ENCODE data around the gene CALU. TPM values are rescaled to one million over a fixed set of nuclear protein-coding genes. Genes with fewer than 3 reads are reported as not detected.

The CALU gene
- polyA plus RNA-seq, 3 donors, result 13.8 to 44.0 (median 33.2) TPM

DNA sequence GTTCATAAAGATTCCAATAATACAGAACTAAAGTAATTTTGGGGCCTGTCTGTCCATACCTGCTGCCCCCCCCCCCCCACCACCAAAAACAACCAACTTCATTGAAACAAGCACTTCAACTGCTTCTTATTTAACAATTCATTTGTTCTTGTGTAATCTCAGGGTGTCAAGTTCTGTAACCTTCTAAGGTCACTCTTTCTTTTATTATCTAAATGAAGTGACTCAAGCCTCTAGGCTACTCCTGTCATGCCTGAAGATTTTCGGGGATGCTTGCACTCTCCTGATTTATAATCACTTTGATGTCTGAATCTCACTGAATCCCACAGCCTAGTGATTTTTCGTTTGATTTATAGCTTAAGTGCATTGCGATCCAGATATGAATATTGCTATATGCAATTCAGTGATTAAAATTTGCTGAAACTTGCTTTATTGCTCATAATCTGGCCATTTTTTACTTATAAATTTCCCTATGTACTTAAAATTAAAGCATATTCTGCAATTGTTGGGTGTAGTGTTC is 39.9 kb upstream of the CALU start:
- H3K9me3 Mint-ChIP-seq, result peaks cover 0 to 8% (median 5%) of the 10 kb centered on the region in 7 donors
- no peak overlapping the region for H2AFZ ChIP-seq (ENCODE audit: insufficient read depth, low read depth, low read length, poor library complexity, severe bottlenecking)
- no peak overlapping the region for H3K4me3 ChIP-seq (replicated peaks in 1 of 3; ENCODE audit: low read depth in 2 of 3, low read length in 3 of 3)
- peaks cover 15% of the 10 kb centered on the region for H3K4me1 Mint-ChIP-seq
- no peak for DNase-seq
- no peak overlapping the region for H3K4me2 ChIP-seq (replicated peaks; ENCODE audit: extremely low read depth, low read length, poor library complexity, severe bottlenecking)
- peak overlapping the region in 1 of 2 donors; percentile 7 for H3K4me3 Mint-ChIP-seq
- no peaks in the 10 kb centered on the region for H4K20me1 ChIP-seq (ENCODE audit: insufficient read depth, low read length)
- peaks cover 38 to 60% (median 43%) of the 10 kb centered on the region in 3 donors for H3K27me3 Mint-ChIP-seq (ENCODE audit: low read depth in 3 of 3)
- no peak overlapping the region for H3K9ac ChIP-seq (ENCODE audit: insufficient read depth, low read length, poor library complexity, severe bottlenecking)
- H3K79me2 ChIP-seq (ENCODE audit: insufficient read depth, low read length), result no peaks in the 10 kb centered on the region
- intact Hi-C loops (cut with micrococcal nuclease), result no loop called here
- no peak overlapping the region for H3K27ac ChIP-seq (ENCODE audit: low read depth in 1 of 2, low read length in 2 of 2)
- peaks cover 39 to 46% of the 10 kb centered on the region in 2 donors for H3K27me3 ChIP-seq (ENCODE audit: control insufficient read depth in 2 of 2, insufficient read depth in 2 of 2, low read length in 2 of 2)
- 100% methylated on average over 1 of the region's 3 CpGs for WGBS (ENCODE audit: insufficient coverage)
- no peaks in the 10 kb centered on the region for H3K36me3 ChIP-seq (replicated peaks in 1 of 2; ENCODE audit: control insufficient read depth in 1 of 2, insufficient read depth in 2 of 2, low read length in 2 of 2)
- H3K9me3 ChIP-seq (replicated peaks in 1 of 2; ENCODE audit: control insufficient read depth in 1 of 2, insufficient read depth in 1 of 2, low read length in 2 of 2), result no peaks in the 10 kb centered on the region
- no peak overlapping the region for H3K27ac Mint-ChIP-seq
- H3K36me3 Mint-ChIP-seq, result no peaks in the 10 kb centered on the region
- peaks cover 10 to 11% of the 10 kb centered on the region in 2 donors for H3K4me1 ChIP-seq (ENCODE audit: control insufficient read depth in 1 of 2, insufficient read depth in 2 of 2, low read length in 2 of 2)
- TF ChIP-seq, protein P1, sequence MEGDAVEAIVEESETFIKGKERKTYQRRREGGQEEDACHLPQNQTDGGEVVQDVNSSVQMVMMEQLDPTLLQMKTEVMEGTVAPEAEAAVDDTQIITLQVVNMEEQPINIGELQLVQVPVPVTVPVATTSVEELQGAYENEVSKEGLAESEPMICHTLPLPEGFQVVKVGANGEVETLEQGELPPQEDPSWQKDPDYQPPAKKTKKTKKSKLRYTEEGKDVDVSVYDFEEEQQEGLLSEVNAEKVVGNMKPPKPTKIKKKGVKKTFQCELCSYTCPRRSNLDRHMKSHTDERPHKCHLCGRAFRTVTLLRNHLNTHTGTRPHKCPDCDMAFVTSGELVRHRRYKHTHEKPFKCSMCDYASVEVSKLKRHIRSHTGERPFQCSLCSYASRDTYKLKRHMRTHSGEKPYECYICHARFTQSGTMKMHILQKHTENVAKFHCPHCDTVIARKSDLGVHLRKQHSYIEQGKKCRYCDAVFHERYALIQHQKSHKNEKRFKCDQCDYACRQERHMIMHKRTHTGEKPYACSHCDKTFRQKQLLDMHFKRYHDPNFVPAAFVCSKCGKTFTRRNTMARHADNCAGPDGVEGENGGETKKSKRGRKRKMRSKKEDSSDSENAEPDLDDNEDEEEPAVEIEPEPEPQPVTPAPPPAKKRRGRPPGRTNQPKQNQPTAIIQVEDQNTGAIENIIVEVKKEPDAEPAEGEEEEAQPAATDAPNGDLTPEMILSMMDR (IDR thresholded peaks at IDR 0.05), result no peak

DNA sequence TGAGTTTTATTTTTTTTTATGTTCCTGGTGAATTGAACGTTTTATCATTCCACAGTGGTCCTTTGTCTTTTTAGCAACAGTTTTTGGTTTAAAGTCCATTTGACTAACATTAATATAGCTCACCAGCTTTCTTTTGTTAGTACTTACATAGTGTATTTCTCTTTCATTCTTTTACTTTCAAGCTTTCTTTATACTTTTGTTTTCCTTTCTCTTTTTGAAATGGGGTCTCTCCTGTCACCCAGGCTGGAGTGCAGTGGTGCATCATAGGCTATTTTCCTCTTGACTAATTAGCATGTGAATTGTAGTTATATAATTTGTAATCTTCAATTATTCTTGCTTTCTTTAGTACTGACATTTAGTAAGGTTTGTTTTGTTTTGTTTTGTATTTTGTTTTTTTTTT is 39.3 kb upstream of the CALU start:
- Histone ChIP-seq H3K4me2 (replicated peaks; ENCODE audit: extremely low read depth, low read length, poor library complexity, severe bottlenecking) (no peak overlapping the region), H4K20me1 (ENCODE audit: insufficient read depth, low read length) (no peaks in the 10 kb centered on the region), H3K4me1 (ENCODE audit: control insufficient read depth in 1 of 2, insufficient read depth in 2 of 2, low read length in 2 of 2) (peaks cover 11 to 13% of the 10 kb centered on the region in 2 donors), H3K79me2 (ENCODE audit: insufficient read depth, low read length) (no peaks in the 10 kb centered on the region), H3K9me3 (replicated peaks in 1 of 2; ENCODE audit: control insufficient read depth in 1 of 2, insufficient read depth in 1 of 2, low read length in 2 of 2) (no peaks in the 10 kb centered on the region), H3K9ac (ENCODE audit: insufficient read depth, low read length, poor library complexity, severe bottlenecking) (no peak overlapping the region), H3K27ac (ENCODE audit: low read depth in 1 of 2, low read length in 2 of 2) (no peak overlapping the region), H3K4me3 (replicated peaks in 1 of 3; ENCODE audit: low read depth in 2 of 3, low read length in 3 of 3) (no peak overlapping the region), H3K36me3 (replicated peaks in 1 of 2; ENCODE audit: control insufficient read depth in 1 of 2, insufficient read depth in 2 of 2, low read length in 2 of 2) (no peaks in the 10 kb centered on the region), H2AFZ (ENCODE audit: insufficient read depth, low read depth, low read length, poor library complexity, severe bottlenecking) (no peak overlapping the region), H3K27me3 (ENCODE audit: control insufficient read depth in 2 of 2, insufficient read depth in 2 of 2, low read length in 2 of 2) (peaks cover 37 to 46% of the 10 kb centered on the region in 2 donors)
- Mint-ChIP-seq H3K4me3 (peak overlapping the region in 1 of 2 donors; percentile 7), H3K36me3 (no peaks in the 10 kb centered on the region), H3K4me1 (peaks cover 16% of the 10 kb centered on the region), H3K9me3 (peaks cover 0 to 8% (median 5%) of the 10 kb centered on the region in 7 donors), H3K27ac (no peak overlapping the region), H3K27me3 (ENCODE audit: low read depth in 3 of 3) (peaks cover 38 to 60% (median 42%) of the 10 kb centered on the region in 3 donors)
- no CpG with 5 or more reads among the region's 1 CpG for WGBS (ENCODE audit: insufficient coverage)
- TF ChIP-seq, protein P1 (IDR thresholded peaks at IDR 0.05), result no peak
- intact Hi-C loops (cut with micrococcal nuclease), result no loop called here
- DNase-seq, result no peak

Measured in CD14-positive monocyte (primary cell).